Lung (tissue), 12 donors: ENCODE results near the gene CDCA4. TPM values are rescaled to one million over a fixed set of nuclear protein-coding genes. Genes with fewer than 3 reads are reported as not detected.
A peak's percentile ranks its signal among the peaks of the same experiment; 100 is the strongest.

ENCODE experiments used
- ATAC-seq: fragments of 200-7000 bp; cut with Tn5 transposase; one replicate; pipeline ENCODE4 v1.9.1; 2020; ENCODE audit warnings: moderate number of reproducible peaks; ENCODE audit not compliant: insufficient read depth, low FRiP score
- DNase-seq, 3 donors: peaks; one replicate each; pipeline ENCODE4 v3.0.0-alpha.2; 2013 to 2017
- H3K27ac ChIP-seq, 2 donors: one replicate each; pipeline ENCODE4 v1.5.1; 2013; ENCODE audit warnings: mild to moderate bottlenecking in 2 of 2, moderate library complexity in 2 of 2, control low read depth in 1 of 2, inconsistent platforms in 1 of 2, low read depth in 1 of 2, low read length in 1 of 2
- H3K27me3 ChIP-seq, 3 donors: one replicate each; pipeline ENCODE4 v1.5.1; 2013; ENCODE audit warnings: low read length in 2 of 3; ENCODE audit not compliant: control insufficient read depth in 3 of 3, insufficient read depth in 3 of 3
- H3K36me3 ChIP-seq, 4 donors: one replicate each; pipeline ENCODE4 v1.5.1; 2013; ENCODE audit warnings: low read length in 4 of 4, mild to moderate bottlenecking in 1 of 4, moderate library complexity in 1 of 4; ENCODE audit not compliant: control insufficient read depth in 4 of 4, insufficient read depth in 4 of 4
- H3K4me1 ChIP-seq, 5 donors: one replicate each; pipeline ENCODE4 v1.5.1; 2013; ENCODE audit warnings: low read length in 5 of 5, mild to moderate bottlenecking in 2 of 5, moderate library complexity in 1 of 5; ENCODE audit not compliant: control insufficient read depth in 5 of 5, insufficient read depth in 5 of 5
- H3K4me3 ChIP-seq: one replicate; pipeline ENCODE4 v1.5.1; 2013; ENCODE audit warnings: mild to moderate bottlenecking, control low read depth, moderate library complexity
- H3K9ac ChIP-seq, 2 donors: one replicate each; pipeline ENCODE4 v1.5.1; 2013; ENCODE audit warnings: low read length in 2 of 2, control low read depth in 1 of 2; ENCODE audit not compliant: insufficient read depth in 1 of 2
- H3K9me3 ChIP-seq, 4 donors: one replicate each; pipeline ENCODE4 v1.5.1; 2013; ENCODE audit warnings: low read length in 3 of 4, mild to moderate bottlenecking in 1 of 4, moderate library complexity in 1 of 4; ENCODE audit not compliant: control insufficient read depth in 4 of 4, insufficient read depth in 3 of 4
- WGBS, 2 donors: extraction: QIAGEN DNeasy Blood & Tissue Kit; methylation state at CpG; one replicate each; pipeline ENCODE4 v1.1.7; 2013; 5-methylcytosine and 5-hydroxymethylcytosine counted together
- polyA plus RNA-seq, 2 donors: library from polyadenylated mRNA; stranded (reverse); fragments of 200-250 nt; gene quantifications; one replicate each; pipeline ENCODE4 v1.2.1, GENCODE V29; 2013
- total RNA-seq, 2 donors: library from RNA; depleted of rRNA in 1 of 2; stranded (reverse); fragments of >200 nt in 1 of 2; gene quantifications; one replicate each; pipeline ENCODE4 v1.2.1, GENCODE V29; 2014 to 2021
- TF ChIP-seq, protein P1 (sequence below): IDR thresholded peaks from 2 replicates; pipeline ENCODE4 v1.5.1; 2012; ENCODE audit warnings: mild to moderate bottlenecking; ENCODE audit errors: control extremely low read depth, extremely low read depth
- donor health status: control.
- donor health status: control.
- donor health status: Bipolar disorder and iron deficiency.
- donor health status: healthy.
- donor health status: DM: yes; HTN: yes; CAD: no.

The CDCA4 gene
- total and polyA plus RNA-seq, 4 donors = 7.5 to 9.8 (median 8.2) TPM

GRCh38 chr14:105066240-105067071 is 45.6 kb upstream of the CDCA4 start:
- Histone ChIP-seq H3K27me3 (no peaks in the 10 kb centered on the region), H3K9ac (no peak overlapping the region), H3K4me3 (no peak overlapping the region), H3K27ac (peak overlapping the region in 1 of 2 donors; percentile 35), H3K4me1 (peaks cover 0 to 10% (median 4%) of the 10 kb centered on the region in 5 donors), H3K36me3 (no peaks in the 10 kb centered on the region), H3K9me3 (no peaks in the 10 kb centered on the region)
- 88 to 91% methylated on average over 28 of the region's 28 CpGs for WGBS, 2 donors
- TF ChIP-seq, protein P1, sequence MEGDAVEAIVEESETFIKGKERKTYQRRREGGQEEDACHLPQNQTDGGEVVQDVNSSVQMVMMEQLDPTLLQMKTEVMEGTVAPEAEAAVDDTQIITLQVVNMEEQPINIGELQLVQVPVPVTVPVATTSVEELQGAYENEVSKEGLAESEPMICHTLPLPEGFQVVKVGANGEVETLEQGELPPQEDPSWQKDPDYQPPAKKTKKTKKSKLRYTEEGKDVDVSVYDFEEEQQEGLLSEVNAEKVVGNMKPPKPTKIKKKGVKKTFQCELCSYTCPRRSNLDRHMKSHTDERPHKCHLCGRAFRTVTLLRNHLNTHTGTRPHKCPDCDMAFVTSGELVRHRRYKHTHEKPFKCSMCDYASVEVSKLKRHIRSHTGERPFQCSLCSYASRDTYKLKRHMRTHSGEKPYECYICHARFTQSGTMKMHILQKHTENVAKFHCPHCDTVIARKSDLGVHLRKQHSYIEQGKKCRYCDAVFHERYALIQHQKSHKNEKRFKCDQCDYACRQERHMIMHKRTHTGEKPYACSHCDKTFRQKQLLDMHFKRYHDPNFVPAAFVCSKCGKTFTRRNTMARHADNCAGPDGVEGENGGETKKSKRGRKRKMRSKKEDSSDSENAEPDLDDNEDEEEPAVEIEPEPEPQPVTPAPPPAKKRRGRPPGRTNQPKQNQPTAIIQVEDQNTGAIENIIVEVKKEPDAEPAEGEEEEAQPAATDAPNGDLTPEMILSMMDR = no peak
- ATAC-seq = no peak
- DNase-seq = no peak

GRCh38 chr14:105065280-105066228 is 44.7 kb upstream of the CDCA4 start, which contains the start of gene GPR132:
TSS of gene GPR132 (minus strand) at chr14:105065430. CDS start at chr14:105055420, 10,010 bp downstream.
- Histone ChIP-seq H3K27ac (peak within 1 kb of the TSS in 1 of 2 donors; percentile 35), H3K27me3 (no peaks in the 10 kb centered on the region), H3K4me1 (peaks cover 0 to 18% (median 12%) of the 10 kb centered on the region in 5 donors), H3K9ac (no peak within 1 kb of the TSS), H3K9me3 (no peaks in the 10 kb centered on the region), H3K4me3 (no peak within 1 kb of the TSS), H3K36me3 (no peaks in the 10 kb centered on the region)
- ATAC-seq (peak; percentile 48), DNase-seq (no peak)
- 29 to 55% methylated on average over 20 to 22 of the region's 22 CpGs for WGBS, 2 donors
- TF ChIP-seq, protein P1 = no peak

- Histone ChIP-seq H3K4me1 (peaks cover 0 to 27% (median 20%) of the 10 kb centered on the region in 5 donors), H3K9me3 (no peaks in the 10 kb centered on the region), H3K27me3 (no peaks in the 10 kb centered on the region), H3K36me3 (no peaks in the 10 kb centered on the region), H3K27ac (peak overlapping the region in 1 of 2 donors; percentile 29), H3K9ac (no peak overlapping the region), H3K4me3 (no peak overlapping the region)
- TF ChIP-seq, protein P1 = no peak
- DNase-seq (no peak), ATAC-seq (no peak)
- 33 to 46% methylated on average over 12 of the region's 12 CpGs for WGBS, 2 donors
These were observed 43.8 kb upstream of the CDCA4 start for GRCh38 chr14:105064721-105065143.
